ENCODE data around the gene RHEB.

Gene RHEB

DNA sequence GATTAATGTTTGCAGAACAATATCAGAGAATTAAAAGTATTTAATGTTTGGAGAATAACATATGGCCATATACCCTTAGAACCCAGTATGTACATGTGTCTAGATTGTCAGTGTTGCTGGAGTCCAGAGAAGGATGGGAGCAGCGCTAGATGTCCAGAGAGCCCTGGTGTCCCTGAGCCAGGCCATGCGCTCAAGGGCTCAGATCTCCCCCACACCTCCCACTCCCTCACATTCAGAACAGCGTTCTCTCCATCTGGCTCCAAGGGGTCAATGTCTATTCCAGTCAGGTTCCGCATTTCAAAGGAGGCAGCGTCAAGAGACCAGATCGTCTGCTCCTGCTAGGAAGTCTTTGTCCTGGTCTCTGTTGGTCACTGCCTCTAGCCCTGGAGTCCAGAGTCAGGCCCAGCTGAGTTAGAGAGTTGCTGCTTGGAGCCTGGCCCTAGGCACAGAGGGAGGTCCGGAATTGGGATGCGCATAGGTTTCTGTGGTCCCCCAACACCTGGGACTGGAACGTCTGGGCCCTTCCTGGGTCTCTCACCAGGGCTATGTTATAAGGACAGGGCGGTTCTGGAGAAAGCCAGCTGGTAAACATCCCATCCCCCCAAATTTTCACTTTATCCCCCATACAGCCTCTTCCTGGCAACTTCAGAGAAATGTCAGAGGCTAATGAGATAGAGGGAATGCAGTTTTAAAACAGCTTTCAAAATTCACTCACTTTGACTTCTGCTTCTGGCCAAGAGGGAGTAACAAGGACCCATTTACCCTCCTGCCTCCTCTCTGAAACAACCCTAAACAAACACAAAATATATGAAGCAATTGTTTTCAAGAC, 103.4 kb downstream of the RHEB start:
- H3K27ac ChIP-seq (ENCODE audit: low read depth, low read length), result no peak overlapping the region
- H3K9ac ChIP-seq (ENCODE audit: low read depth, low read length), result no peak overlapping the region
- H3K9me3 ChIP-seq (ENCODE audit: insufficient read depth, low read depth, low read length), result peaks cover 6% of the 10 kb centered on the region; the same call in 1 of the 2 replicates
- no peak overlapping the region for H3K4me3 ChIP-seq (ENCODE audit: low read length)
- H3K4me1 ChIP-seq (ENCODE audit: insufficient read depth, low read length), result peaks cover 10% of the 10 kb centered on the region
- H3K27me3 ChIP-seq (ENCODE audit: insufficient read depth, low read length), result peaks cover 50% of the 10 kb centered on the region
- no peaks in the 10 kb centered on the region for H3K36me3 ChIP-seq (ENCODE audit: insufficient read depth, low read length)
- WGBS, result 36% methylated on average over 10 of the region's 10 CpGs
